ENCODE results near the gene SLC9B2. TPM values are rescaled to one million over a fixed set of nuclear protein-coding genes. Genes with fewer than 3 reads are reported as not detected.

SLC9B2 gene
- polyA plus RNA-seq, 1 of the 3 experiments (the other 2 are of a cell fraction), result 11.2 TPM

GRCh38 chr4:103044183-103044582, 32.4 kb downstream of the SLC9B2 start:
- peaks cover 29 to 68% of the 10 kb centered on the region in 2 experiments for H3K36me3 ChIP-seq (replicated peaks in 1 of 2; ENCODE audit: control insufficient read depth in 1 of 2, insufficient read depth in 2 of 2, low read length in 1 of 2)
- 94% methylated on average over 2 of the region's 2 CpGs for WGBS (ENCODE audit: low lambda C conversion rate)
- no peak overlapping the region for H3K4me2 ChIP-seq
- no peaks in the 10 kb centered on the region for H3K9me3 ChIP-seq
- ChIA-PET POLR2A (no interaction called here), CTCF (interaction anchor here (0.9 to 2.3 kb wide), 3 partner anchors 16 to 47 kb away, joined by 3 to 7 read pairs (median 3); no protein-coding TSS in a partner anchor)
- no peaks in the 10 kb centered on the region for H3K79me2 ChIP-seq (ENCODE audit: insufficient read depth)
- H3F3A ChIP-seq (replicated peaks; ENCODE audit: insufficient read depth), result no peaks in the 10 kb centered on the region
- H3K27me3 ChIP-seq (ENCODE audit: insufficient read depth), result no peaks in the 10 kb centered on the region
- DNase-seq, result no peak
- H4K20me1 ChIP-seq (ENCODE audit: insufficient read depth), result no peaks in the 10 kb centered on the region
- H3K27ac ChIP-seq (ENCODE audit: low read depth in 2 of 2, low read length in 1 of 2), result no peak overlapping the region
- H2AFZ ChIP-seq (ENCODE audit: low read depth), result no peak overlapping the region
- no peaks in the 10 kb centered on the region for H3K4me1 ChIP-seq (ENCODE audit: control insufficient read depth in 1 of 2, insufficient read depth in 2 of 2, low read depth in 1 of 2, low read length in 1 of 2)
- TF ChIP-seq GATA2 (CRISPR knock-in tag; IDR thresholded peaks at IDR 0.05), result no peak
- H3K4me3 ChIP-seq (ENCODE audit: low read depth in 2 of 2, low read length in 1 of 2), result no peak overlapping the region
- H3K9ac ChIP-seq, result no peak overlapping the region
- H3K9me2 ChIP-seq, result no peaks in the 10 kb centered on the region

GRCh38 chr4:103036169-103036568, 40.4 kb downstream of the SLC9B2 start:
- CTCF ChIA-PET, result interaction anchor here (1.0 to 1.2 kb wide), 2 partner anchors 9 to 11 kb away, joined by 3 read pairs; no protein-coding TSS in a partner anchor
- H3K27ac ChIP-seq (ENCODE audit: low read depth in 2 of 2, low read length in 1 of 2), result no peak overlapping the region
- H3K79me2 ChIP-seq (ENCODE audit: insufficient read depth), result no peaks in the 10 kb centered on the region
- H3K9me3 ChIP-seq, result no peaks in the 10 kb centered on the region
- H3K27me3 ChIP-seq (ENCODE audit: insufficient read depth), result no peaks in the 10 kb centered on the region
- TF ChIP-seq RAD21 (IDR thresholded peaks at IDR 0.05; ENCODE audit: low read length) (no peak), MEF2A (IDR thresholded peaks at IDR 0.05; ENCODE audit: borderline replicate concordance, low read depth) (no peak), MXI1 (IDR thresholded peaks at IDR 0.05; ENCODE audit: low read depth, low read length) (no peak), RXRA (IDR thresholded peaks at IDR 0.05; ENCODE audit: borderline replicate concordance, low read depth) (no peak), FOXJ3 (CRISPR knock-in tag; IDR thresholded peaks at IDR 0.05) (no peak), RFX5 (IDR thresholded peaks at IDR 0.05; ENCODE audit: low read length) (no peak), ZBTB33 (IDR thresholded peaks at IDR 0.05; ENCODE audit: borderline replicate concordance, low read depth) (no peak), TCF12 (IDR thresholded peaks at IDR 0.05) (no peak), USF1 (IDR thresholded peaks at IDR 0.05; ENCODE audit: borderline replicate concordance, low read depth) (no peak), SMC3 (IDR thresholded peaks at IDR 0.05; ENCODE audit: low read depth, low read length) (no peak)
- no peaks in the 10 kb centered on the region for H3K9me2 ChIP-seq
- 98% methylated on average over 2 of the region's 2 CpGs for WGBS (ENCODE audit: low lambda C conversion rate)
- no peak overlapping the region for H3K9ac ChIP-seq
- no peaks in the 10 kb centered on the region for H3K4me1 ChIP-seq (ENCODE audit: control insufficient read depth in 1 of 2, insufficient read depth in 2 of 2, low read depth in 1 of 2, low read length in 1 of 2)
- no peak overlapping the region for H3K4me3 ChIP-seq (ENCODE audit: low read depth in 2 of 2, low read length in 1 of 2)
- POLR2A ChIA-PET, result no interaction called here
- no peaks in the 10 kb centered on the region for H4K20me1 ChIP-seq (ENCODE audit: insufficient read depth)
- no peak overlapping the region for H2AFZ ChIP-seq (ENCODE audit: low read depth)
- H3K4me2 ChIP-seq, result no peak overlapping the region
- no peak for DNase-seq
- no peaks in the 10 kb centered on the region for H3F3A ChIP-seq (replicated peaks; ENCODE audit: insufficient read depth)
- H3K36me3 ChIP-seq (replicated peaks in 1 of 2; ENCODE audit: control insufficient read depth in 1 of 2, insufficient read depth in 2 of 2, low read length in 1 of 2), result peaks cover 9 to 11% of the 10 kb centered on the region in 2 experiments
